HG03175 (cell line): ENCODE data around the gene UBQLN1.

ENCODE experiments used
- ATAC-seq: cut with Tn5 transposase; IDR thresholded peaks from one replicate; pipeline ENCODE4 v1.9.1; 2021; ENCODE audit warnings: mild to moderate bottlenecking, moderate library complexity; ENCODE audit not compliant: unreplicated experiment

UBQLN1 gene

DNA sequence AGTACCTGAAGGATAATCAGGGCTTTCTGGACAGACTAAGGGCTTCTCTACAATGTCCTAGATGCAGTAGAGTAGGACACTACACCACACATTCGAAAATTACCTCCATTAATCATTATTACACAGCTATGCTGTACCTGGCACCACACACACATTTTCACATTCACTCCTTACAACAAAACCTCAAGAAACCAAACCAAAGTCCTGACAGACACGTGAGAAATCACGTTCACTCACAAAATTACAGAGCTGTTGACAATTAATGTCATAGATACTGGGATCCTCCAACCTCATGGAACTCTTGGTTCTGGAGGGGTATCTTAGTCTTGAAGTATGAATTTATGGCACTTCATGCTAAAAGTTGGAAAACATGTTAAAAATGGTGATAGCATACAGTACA lies 16.3 kb downstream of the UBQLN1 start:
- ATAC-seq, result no peak

DNA sequence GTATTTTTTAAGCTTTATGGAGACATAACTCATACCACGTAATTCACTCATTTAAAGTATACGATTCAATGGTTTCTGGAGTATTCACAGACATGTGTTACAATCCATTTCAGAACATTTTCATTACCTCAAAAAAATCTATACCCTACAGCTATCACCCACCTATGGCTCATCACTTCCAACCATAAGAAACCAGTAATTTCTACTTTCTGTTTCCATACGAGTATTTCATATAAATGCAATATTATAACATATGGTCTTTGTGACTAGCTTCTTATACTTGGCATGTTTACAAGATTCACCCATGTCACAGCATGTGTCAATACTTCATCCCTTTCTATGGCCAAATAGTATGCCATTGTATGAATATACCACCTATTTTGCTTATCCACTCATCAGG lies 18.8 kb downstream of the UBQLN1 start:
- ATAC-seq, result no peak

GRCh38 chr9:83681490-83681889 lies 26.3 kb downstream of the UBQLN1 start:
- ATAC-seq, result no peak

DNA sequence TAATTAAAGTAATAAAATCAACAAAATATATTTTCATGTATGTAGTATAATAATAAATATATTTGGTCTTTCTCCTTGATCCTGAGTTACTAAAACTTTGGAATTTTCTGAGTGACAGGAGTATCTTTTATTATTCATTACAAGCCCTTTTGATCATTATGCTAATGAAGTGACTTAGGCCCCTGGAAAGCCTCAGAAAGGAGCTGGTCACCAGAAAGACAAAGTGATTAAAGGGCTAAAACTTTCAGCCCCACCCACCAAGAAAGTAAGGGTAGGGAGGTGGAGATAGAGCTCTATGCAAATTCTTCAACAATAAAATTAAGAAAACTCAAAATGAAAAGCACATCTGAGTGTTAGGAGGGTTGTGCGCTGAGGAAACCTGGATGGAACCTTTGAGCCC lies 27.5 kb downstream of the UBQLN1 start:
- ATAC-seq, result no peak

GRCh38 chr9:83677596-83677995 lies 30.2 kb downstream of the UBQLN1 start:
- no peak for ATAC-seq

DNA sequence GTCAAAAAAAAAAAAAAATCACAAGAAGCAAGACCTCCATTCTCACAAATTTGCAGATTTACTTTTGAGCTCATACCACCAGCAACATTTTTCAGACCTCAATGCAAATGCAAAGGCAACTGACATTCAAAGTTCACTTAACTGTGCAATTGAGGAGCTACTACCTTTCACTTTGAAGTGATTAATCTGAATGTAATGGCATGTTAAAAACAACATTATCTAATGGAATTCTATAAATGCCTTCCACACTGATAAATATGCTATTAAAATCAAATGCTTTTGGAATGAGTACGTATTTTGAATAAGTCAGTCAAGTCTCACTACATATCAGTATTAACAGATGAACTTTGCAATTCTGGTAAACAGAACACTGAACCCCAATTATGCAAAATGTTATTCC lies 32.3 kb downstream of the UBQLN1 start:
- no peak for ATAC-seq

- ATAC-seq, result no peak
These were observed 36.3 kb downstream of the UBQLN1 start for GRCh38 chr9:83671451-83671850.

DNA sequence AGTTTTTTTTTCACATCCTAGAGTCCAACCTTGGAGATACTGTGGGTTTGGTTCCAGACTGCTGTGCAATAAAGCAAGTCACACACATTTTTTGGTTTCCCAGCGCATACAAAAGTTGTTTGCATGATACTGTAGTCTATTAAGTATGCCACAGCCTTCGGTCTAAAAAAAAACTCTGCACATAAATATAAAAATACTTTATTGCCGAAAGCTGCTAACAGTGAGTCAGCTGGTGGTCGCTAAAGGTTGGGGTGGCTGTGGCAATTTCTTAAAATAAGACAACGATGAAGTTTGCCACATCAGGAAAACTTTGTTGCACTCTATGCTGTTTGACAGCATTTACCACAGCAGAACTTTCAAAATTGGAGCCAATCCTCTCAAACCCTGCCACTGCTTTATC lies 37.4 kb downstream of the UBQLN1 start:
- ATAC-seq, result no peak

DNA sequence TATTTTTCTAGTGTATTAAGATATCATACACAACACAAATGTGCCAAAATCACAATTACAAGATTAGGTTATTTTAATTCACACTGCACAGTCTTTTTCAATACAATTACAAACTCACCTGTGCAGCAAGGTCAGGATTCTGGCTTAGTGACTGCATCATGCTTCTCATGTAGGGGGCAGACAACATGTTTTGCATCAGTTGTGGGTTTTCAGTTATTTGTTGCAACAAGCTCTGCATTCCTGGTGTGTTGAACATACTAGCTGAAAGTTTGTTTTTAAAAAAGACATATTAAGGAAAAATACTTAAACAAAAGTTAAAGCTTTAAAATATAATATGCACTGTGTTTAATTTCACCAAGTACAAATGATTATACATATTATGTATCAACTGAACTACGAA lies 38.7 kb downstream of the UBQLN1 start:
- ATAC-seq, result no peak

- ATAC-seq, result peak; percentile 92
These were observed 42.1 kb downstream of the UBQLN1 start for GRCh38 chr9:83665580-83666200.

DNA sequence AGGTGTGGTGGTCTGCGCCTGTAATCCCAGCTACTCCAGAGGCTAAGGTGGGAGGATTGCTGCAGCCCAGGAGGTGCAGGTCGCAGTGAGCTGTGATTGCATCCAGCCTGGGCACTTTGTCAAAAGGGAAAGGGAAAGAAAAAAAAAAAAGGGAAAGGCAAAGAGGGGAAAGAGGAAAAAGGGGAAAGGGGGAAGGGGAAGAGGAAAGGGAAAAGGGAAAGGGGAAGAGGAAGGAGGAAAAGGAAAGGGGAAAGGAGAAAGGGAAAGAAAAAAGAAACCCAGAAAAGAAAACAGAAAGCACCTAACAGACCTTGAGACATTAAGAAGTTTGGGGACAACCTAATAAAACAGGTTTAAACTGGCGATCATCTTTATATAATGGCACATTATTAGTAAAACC lies 44.8 kb downstream of the UBQLN1 start:
- ATAC-seq, result no peak

DNA sequence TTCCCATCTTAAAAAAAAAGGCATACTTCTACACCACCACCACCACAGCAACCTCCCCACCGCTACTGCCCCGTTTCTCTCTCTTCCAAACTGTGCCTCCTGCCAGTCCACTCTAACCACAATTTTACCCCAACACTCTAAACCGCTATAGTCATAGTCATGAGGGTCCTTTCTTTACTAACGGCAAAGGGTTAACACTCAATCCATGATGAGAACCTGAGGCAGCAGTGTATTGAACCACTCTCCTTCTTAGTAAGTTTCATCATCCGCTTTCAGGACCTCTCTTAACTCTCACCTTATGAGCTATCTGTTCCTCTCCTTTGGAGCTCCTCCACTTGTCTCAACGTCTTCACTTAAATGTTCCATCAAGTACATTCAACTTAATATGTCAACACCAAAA lies 50.8 kb downstream of the UBQLN1 start:
- ATAC-seq, result no peak

- no peak for ATAC-seq
These were observed 51.6 kb downstream of the UBQLN1 start for GRCh38 chr9:83656032-83656680.

- ATAC-seq, result no peak
These were observed 52.3 kb downstream of the UBQLN1 start for GRCh38 chr9:83655433-83655832.

GRCh38 chr9:83652433-83652832 lies 55.3 kb downstream of the UBQLN1 start:
- ATAC-seq, result no peak

DNA sequence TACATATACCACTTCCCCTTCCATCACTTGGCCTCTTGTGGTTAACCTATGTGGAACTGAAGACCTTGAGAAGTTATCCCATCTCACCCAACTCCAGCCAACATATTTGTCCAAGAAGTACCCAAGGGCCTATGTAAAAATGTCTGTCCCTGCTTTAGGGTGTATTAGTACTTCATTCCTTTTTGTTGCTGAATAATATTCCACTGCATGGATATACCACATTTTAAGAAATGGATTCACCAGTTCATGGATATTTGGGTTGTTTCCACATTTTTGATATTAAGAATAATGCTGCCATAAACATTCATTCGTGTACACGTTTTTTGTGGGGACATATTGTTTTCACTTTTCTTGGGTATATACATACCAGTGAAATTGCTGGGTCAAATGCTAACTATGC lies 56.2 kb downstream of the UBQLN1 start:
- ATAC-seq, result no peak

- ATAC-seq, result no peak
These were observed 58.2 kb downstream of the UBQLN1 start for GRCh38 chr9:83649515-83649914.

DNA sequence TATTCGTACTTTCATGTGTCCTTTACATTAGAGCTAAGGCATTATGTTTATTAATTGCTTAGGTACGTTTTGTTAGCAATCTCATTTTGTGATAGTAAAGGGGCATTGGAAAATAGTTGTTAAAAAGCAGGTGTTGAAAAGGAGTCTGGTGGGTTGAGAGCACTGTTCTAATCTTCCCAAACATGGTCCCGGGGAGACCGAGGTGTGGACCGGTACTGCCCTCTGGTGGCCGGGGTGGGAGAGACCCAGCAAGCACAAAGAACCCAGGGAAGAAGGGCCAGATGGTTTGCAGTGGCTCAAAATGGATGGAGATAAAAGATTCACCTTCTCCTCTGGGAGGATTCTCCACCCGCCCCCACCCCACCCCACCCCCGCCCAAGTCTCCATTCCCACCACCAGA lies 58.7 kb downstream of the UBQLN1 start:
- ATAC-seq, result peak; percentile 71

DNA sequence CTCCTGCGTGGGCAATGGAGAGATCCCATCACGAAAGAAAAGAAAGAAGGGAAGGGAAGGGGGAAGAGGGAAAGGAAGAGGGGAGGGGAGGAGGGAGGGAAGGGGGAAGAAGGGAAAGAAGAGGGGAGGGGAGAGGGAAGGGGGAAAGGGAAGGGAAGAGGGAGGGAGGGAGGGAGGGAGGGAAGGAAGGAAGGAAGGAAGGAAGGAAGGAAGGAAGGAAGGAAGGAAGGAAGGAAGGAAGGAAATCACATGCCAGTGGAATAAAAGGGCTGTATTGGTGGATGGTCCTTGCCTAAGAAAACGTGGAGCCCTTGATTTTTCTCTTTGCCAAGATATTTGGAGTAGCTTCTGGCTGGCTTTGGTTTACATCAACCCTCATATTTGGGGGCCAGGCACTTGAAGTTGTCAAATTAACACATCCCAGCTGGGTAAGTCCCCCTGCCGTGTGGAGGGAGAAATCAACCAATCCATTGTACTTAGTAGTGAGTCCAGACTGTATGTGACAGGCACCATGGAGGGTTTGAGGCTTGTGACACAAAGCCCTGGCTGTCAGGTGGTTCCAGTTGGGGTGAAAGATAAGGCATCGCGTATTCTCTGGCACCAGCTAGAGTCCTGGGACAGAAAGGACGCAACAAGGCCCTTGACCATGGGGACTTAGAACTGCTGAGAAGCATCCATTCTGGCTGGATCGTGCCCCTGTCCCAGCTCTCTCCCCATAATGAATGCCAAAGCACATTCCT lies 61.1 kb downstream of the UBQLN1 start:
- ATAC-seq, result no peak

DNA sequence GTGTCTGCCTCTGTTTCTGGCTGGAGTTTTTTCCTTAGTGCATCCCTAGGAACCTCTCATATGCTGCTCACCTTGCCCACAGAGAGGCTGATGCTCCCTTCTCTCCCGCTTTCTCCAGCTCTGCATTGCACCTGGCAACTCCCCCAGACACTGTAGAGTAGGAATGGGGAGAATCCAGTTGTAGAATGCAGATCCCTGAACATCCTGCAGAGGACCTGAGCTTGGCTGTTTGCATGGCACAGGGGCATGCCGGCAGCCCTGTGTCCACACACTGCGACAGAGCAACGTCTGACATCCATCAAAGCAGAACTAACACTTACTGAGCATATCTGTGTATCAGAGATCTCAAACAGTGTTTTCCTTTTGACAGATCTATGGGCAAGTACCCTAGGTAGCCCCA lies 65.0 kb downstream of the UBQLN1 start:
- ATAC-seq, result no peak

DNA sequence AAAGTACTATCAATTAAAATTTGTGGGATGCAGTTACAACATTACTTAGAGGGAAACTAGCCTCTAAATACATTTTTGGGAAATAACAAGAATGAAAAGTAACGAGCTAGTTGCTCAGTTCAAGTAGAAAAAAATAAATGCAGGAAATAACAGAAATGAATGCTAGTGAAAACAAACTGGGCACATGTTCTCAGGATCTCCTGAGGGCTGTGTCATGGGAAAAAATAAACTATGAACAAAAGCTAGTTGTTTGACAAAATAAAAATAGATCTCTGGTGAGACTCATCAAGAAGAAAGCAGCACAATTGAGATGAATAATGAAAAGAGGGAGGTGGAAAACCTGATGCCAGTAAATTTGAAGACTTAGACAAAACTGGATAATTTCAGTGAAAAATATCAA lies 68.5 kb downstream of the UBQLN1 start:
- no peak for ATAC-seq

DNA sequence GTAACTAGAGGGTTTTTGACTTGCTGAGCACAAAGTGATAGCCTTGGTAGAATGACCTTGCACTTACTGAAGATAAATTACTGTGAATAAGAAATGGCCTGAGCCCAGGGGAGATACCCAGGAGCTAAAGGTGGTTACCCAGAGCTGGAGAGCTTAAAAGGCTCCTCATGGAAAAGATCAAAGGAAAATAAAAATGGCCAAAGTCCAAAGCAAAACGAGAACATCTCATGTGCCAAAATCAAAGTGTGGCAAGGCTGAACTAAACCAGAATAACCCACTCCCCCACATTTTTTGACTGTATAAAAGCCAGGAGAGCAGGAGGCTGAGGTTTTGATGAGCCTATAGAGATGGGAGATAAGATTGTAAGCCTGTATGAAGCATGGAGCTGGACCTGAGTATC lies 70.4 kb downstream of the UBQLN1 start:
- ATAC-seq, result no peak
